ENCODE data around the gene PACSIN3. TPM values are rescaled to one million over a fixed set of nuclear protein-coding genes. Genes with fewer than 3 reads are reported as not detected.

Gene PACSIN3
- total and polyA plus RNA-seq, 2 donors (not counting 1 experiment from before 2014, with no cell fraction given): 10.8 to 19.8 TPM

DNA sequence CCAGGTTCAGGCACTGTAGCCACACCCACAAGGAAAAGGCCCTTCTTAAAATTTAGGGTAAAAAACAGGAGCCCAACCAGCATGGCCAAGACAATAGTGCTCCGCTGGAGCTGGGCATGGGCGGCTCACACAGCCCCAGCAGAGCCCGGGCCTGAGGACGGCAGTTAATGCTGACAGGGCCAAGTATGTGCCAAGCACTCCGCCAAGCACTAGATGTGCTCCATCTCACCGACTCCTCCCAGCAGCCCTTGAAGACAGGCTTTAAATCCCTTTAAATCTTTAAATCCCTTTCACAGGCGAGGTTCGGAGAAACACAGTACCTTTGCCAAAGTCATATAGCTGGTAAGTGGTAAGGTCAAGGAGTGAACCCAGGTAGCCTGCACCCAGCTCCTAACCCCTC is 14.4 kb downstream of the PACSIN3 start:
- Histone ChIP-seq H2AFZ (ENCODE audit: low read length) (no peak overlapping the region), H3K4me2 (ENCODE audit: extremely low read depth, insufficient read depth, low read length) (no peak overlapping the region), H3K9ac (ENCODE audit: insufficient read depth, low read length) (no peak overlapping the region), H4K20me1 (ENCODE audit: control insufficient read depth, extremely low read depth, insufficient read depth, low read length) (no peaks in the 10 kb centered on the region), H3K9me3 (ENCODE audit: control insufficient read depth, insufficient read depth, low read depth, low read length) (no peaks in the 10 kb centered on the region), H3K27me3 (ENCODE audit: control insufficient read depth, insufficient read depth, low read length) (no peaks in the 10 kb centered on the region), H3K4me1 (ENCODE audit: control insufficient read depth, extremely low read depth, insufficient read depth, low read length) (peaks cover 8% of the 10 kb centered on the region), H3K4me3 (replicated peaks in 1 of 4; ENCODE audit: control extremely low read depth in 1 of 4, insufficient read depth in 1 of 4, low read depth in 3 of 4, low read length in 4 of 4) (no peak overlapping the region), H3K36me3 (ENCODE audit: control insufficient read depth, insufficient read depth, low read length) (peaks cover 28% of the 10 kb centered on the region), H3K79me2 (ENCODE audit: control insufficient read depth, insufficient read depth, low read length) (peaks cover 51% of the 10 kb centered on the region), H3K27ac (ENCODE audit: insufficient read depth, low read length) (peak overlapping the region; percentile 5)
- DNase-seq (ENCODE audit: low read depth in 2 of 2): no peak
- TF ChIP-seq EZH2 (IDR thresholded peaks at IDR 0.05; ENCODE audit: low read length, missing control alignments): no peak

DNA sequence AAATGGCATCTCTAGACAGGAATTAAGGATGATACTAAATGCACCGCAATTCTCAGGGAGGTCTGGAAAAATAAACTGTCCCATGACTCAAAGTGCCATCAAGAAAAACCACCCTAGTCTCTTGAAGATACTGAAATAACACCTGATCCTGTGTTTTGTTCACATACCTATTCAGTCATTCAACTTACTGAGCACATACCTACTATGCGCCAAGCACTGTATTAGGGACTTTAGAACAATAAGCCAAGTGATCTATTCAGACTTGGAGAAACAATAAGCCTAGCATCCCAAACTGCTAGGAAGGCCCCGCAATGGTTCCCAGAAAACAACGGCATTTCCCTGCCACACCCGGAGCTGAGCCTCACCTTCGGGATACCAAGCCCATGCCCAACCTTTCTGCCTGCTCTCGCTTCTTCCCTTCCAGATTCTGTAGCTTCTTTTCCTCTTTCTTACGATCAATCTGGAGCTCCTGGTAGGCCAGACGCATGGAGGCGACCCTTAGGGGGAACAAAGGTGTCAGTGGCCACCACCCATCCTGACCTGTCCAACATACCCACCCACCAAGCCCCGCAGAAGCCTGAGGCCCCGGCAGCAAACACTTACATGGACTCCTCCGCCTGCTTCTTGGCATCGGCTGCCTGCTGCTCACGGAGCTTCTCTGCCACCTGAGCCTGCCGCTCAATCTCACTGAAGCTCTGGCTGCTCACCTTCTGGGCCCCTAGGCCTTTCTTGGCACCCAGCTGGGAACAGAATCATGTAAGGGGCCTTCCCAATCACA is 15.0 kb downstream of the PACSIN3 start:
- no peaks in the 10 kb centered on the region for H4K20me1 ChIP-seq (ENCODE audit: control insufficient read depth, extremely low read depth, insufficient read depth, low read length)

DNA sequence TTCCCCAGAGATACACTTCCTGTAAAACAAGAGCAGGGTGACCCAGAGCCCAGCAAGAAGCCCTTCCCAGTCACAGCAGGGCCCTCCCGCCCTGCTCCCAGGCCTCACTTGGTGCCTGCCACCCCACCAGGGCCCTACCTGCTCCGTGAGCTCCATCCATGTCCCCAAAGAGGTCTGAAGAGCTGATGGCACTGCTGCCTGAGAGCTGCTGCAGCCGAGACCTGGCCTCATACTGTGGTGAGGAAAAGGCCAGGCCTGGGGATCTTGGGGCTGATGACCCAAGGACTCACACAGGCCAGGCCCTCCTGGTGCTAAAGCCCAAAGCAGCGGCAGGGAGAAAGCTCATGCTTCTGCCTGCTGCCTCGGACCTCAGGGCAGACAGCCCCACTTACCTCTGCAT is 19.9 kb downstream of the PACSIN3 start:
- H3K4me1 ChIP-seq (ENCODE audit: control insufficient read depth, extremely low read depth, insufficient read depth, low read length): no peaks in the 10 kb centered on the region
- no peak overlapping the region for H3K4me2 ChIP-seq (ENCODE audit: extremely low read depth, insufficient read depth, low read length)
- H3K36me3 ChIP-seq (ENCODE audit: control insufficient read depth, insufficient read depth, low read length): peaks cover 33% of the 10 kb centered on the region
- H4K20me1 ChIP-seq (ENCODE audit: control insufficient read depth, extremely low read depth, insufficient read depth, low read length): no peaks in the 10 kb centered on the region
- TF ChIP-seq, protein P1, sequence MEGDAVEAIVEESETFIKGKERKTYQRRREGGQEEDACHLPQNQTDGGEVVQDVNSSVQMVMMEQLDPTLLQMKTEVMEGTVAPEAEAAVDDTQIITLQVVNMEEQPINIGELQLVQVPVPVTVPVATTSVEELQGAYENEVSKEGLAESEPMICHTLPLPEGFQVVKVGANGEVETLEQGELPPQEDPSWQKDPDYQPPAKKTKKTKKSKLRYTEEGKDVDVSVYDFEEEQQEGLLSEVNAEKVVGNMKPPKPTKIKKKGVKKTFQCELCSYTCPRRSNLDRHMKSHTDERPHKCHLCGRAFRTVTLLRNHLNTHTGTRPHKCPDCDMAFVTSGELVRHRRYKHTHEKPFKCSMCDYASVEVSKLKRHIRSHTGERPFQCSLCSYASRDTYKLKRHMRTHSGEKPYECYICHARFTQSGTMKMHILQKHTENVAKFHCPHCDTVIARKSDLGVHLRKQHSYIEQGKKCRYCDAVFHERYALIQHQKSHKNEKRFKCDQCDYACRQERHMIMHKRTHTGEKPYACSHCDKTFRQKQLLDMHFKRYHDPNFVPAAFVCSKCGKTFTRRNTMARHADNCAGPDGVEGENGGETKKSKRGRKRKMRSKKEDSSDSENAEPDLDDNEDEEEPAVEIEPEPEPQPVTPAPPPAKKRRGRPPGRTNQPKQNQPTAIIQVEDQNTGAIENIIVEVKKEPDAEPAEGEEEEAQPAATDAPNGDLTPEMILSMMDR (conservative IDR thresholded peaks at IDR 0.05 in 1 of 2, IDR thresholded peaks at IDR 0.05 in 1 of 2; ENCODE audit: low read depth in 1 of 2, low read length in 2 of 2): no peak
- no peak for TF ChIP-seq EZH2 (IDR thresholded peaks at IDR 0.05; ENCODE audit: low read length, missing control alignments)
- H3K9me3 ChIP-seq (ENCODE audit: control insufficient read depth, insufficient read depth, low read depth, low read length): no peaks in the 10 kb centered on the region
- H3K27me3 ChIP-seq (ENCODE audit: control insufficient read depth, insufficient read depth, low read length): no peaks in the 10 kb centered on the region
- no peak overlapping the region for H2AFZ ChIP-seq (ENCODE audit: low read length)
- no peak for DNase-seq (ENCODE audit: low read depth in 2 of 2)
- H3K9ac ChIP-seq (ENCODE audit: insufficient read depth, low read length): no peak overlapping the region
- H3K4me3 ChIP-seq (replicated peaks in 1 of 4; ENCODE audit: control extremely low read depth in 1 of 4, insufficient read depth in 1 of 4, low read depth in 3 of 4, low read length in 4 of 4): no peak overlapping the region
- peaks cover 4% of the 10 kb centered on the region for H3K79me2 ChIP-seq (ENCODE audit: control insufficient read depth, insufficient read depth, low read length)
- H3K27ac ChIP-seq (ENCODE audit: insufficient read depth, low read length): no peak overlapping the region

More for the DNA sequence above, 15.0 kb downstream of the PACSIN3 start:
- Histone ChIP-seq H3K27me3 (ENCODE audit: control insufficient read depth, insufficient read depth, low read length) (no peaks in the 10 kb centered on the region), H3K36me3 (ENCODE audit: control insufficient read depth, insufficient read depth, low read length) (peaks cover 30% of the 10 kb centered on the region), H3K4me3 (replicated peaks in 1 of 4; ENCODE audit: control extremely low read depth in 1 of 4, insufficient read depth in 1 of 4, low read depth in 3 of 4, low read length in 4 of 4) (no peak overlapping the region), H3K9me3 (ENCODE audit: control insufficient read depth, insufficient read depth, low read depth, low read length) (no peaks in the 10 kb centered on the region), H3K4me1 (ENCODE audit: control insufficient read depth, extremely low read depth, insufficient read depth, low read length) (peaks cover 8% of the 10 kb centered on the region), H3K9ac (ENCODE audit: insufficient read depth, low read length) (no peak overlapping the region), H2AFZ (ENCODE audit: low read length) (no peak overlapping the region), H3K79me2 (ENCODE audit: control insufficient read depth, insufficient read depth, low read length) (peaks cover 47% of the 10 kb centered on the region), H3K27ac (ENCODE audit: insufficient read depth, low read length) (no peak overlapping the region), H3K4me2 (ENCODE audit: extremely low read depth, insufficient read depth, low read length) (no peak overlapping the region)
- TF ChIP-seq, protein P1 (conservative IDR thresholded peaks at IDR 0.05 in 1 of 2, IDR thresholded peaks at IDR 0.05 in 1 of 2; ENCODE audit: low read depth in 1 of 2, low read length in 2 of 2): no peak
- TF ChIP-seq EZH2 (IDR thresholded peaks at IDR 0.05; ENCODE audit: low read length, missing control alignments): no peak
- DNase-seq (ENCODE audit: low read depth in 2 of 2): no peak
